Measurements from ENCODE around the gene RABGAP1L.
"Not testable (repeated sequence)": the region's sequence is repeated elsewhere in the genome, so short reads cannot be mapped to it uniquely, and the experiment has no call there.

The RABGAP1L gene

DNA sequence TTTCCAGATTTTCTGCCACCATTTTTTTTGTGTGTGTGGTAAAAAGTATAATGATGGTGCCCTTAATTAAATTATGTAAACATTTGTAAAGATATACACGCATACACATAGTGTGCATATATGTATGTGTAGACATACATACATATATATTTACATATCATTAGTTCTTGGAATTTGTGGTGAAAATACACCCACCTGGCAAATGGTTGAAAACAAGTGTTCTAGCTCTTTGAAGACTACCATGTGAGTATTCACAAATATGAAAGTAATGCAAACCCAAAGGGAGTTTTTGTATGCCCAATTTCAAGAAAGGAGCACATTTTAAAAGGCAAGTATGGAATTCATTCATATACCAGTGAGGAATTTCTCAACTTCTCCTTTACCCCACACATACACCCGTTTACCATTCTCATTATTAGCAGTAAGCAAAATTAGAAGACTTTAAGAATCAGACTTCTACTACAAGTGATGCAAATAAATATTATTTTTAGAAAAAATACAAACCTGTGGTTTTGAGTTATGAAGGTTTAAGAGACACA lies 8.0 kb downstream of the RABGAP1L start:
- Histone ChIP-seq H2AFZ (ENCODE audit: low read depth) (no peak overlapping the region), H3K4me2 (peak overlapping the region; percentile 14), H3K27me3 (ENCODE audit: insufficient read depth, low read depth) (no peaks in the 10 kb centered on the region), H3K9ac (no peak overlapping the region), H3K36me3 (ENCODE audit: insufficient read depth) (no peaks in the 10 kb centered on the region), H3K79me2 (ENCODE audit: insufficient read depth, low read depth) (peaks cover 85% of the 10 kb centered on the region), H4K20me1 (ENCODE audit: insufficient read depth) (peaks cover 3% of the 10 kb centered on the region; the same call in 1 of the 2 replicates), H3K4me1 (ENCODE audit: low read depth, poor library complexity, severe bottlenecking) (peaks cover 79% of the 10 kb centered on the region), H3K27ac (peak overlapping the region; percentile 33), H3K4me3 (IDR thresholded peaks at IDR 0.05; ENCODE audit: insufficient read depth, low read depth, low read length) (peak overlapping the region; percentile 23)
- no peak for TF ChIP-seq CTCF (conservative IDR thresholded peaks at IDR 0.05; ENCODE audit: low read depth, low read length)

- no peak for TF ChIP-seq CTCF (conservative IDR thresholded peaks at IDR 0.05; ENCODE audit: low read depth, low read length)
- no peaks in the 10 kb centered on the region for H3K27me3 ChIP-seq (ENCODE audit: insufficient read depth, low read depth)
- H3K4me2 ChIP-seq: no peak overlapping the region
- H2AFZ ChIP-seq (ENCODE audit: low read depth): no peak overlapping the region
- H3K36me3 ChIP-seq (ENCODE audit: insufficient read depth): no peaks in the 10 kb centered on the region
- H3K4me3 ChIP-seq (IDR thresholded peaks at IDR 0.05; ENCODE audit: insufficient read depth, low read depth, low read length): no peak overlapping the region
- peaks cover 3% of the 10 kb centered on the region; the same call in 1 of the 2 replicates for H4K20me1 ChIP-seq (ENCODE audit: insufficient read depth)
- no peak overlapping the region for H3K27ac ChIP-seq
- peaks cover 78% of the 10 kb centered on the region for H3K4me1 ChIP-seq (ENCODE audit: low read depth, poor library complexity, severe bottlenecking)
- no peak overlapping the region for H3K9ac ChIP-seq
- peaks cover 88% of the 10 kb centered on the region for H3K79me2 ChIP-seq (ENCODE audit: insufficient read depth, low read depth)
Observed at GRCh38 chr1:174169342-174169741, 10.0 kb downstream of the RABGAP1L start.

DNA sequence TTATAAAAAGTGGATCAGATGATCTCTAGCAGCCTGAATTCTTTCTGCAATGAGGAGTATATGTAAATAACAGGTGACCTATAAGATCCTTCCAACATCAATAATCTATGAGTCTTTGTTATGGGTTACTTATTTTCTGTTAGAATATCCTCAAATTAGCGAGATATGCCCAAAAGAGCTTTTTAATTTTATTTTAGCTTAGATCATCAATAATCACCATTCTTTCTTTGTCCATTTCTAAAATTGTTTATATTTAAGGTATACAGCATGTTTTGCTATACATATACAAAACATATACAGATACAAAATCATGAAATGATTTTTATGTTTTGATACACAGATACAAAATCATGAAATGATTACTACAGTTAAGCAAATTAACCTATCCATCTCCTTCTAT lies 11.8 kb downstream of the RABGAP1L start:
- peak overlapping the region; percentile 3; the same call in 1 of the 2 replicates for H3K4me2 ChIP-seq
- no peaks in the 10 kb centered on the region for H3K36me3 ChIP-seq (ENCODE audit: insufficient read depth)
- no peak overlapping the region for H2AFZ ChIP-seq (ENCODE audit: low read depth)
- H3K4me3 ChIP-seq (IDR thresholded peaks at IDR 0.05; ENCODE audit: insufficient read depth, low read depth, low read length): no peak overlapping the region
- peaks cover 83% of the 10 kb centered on the region for H3K79me2 ChIP-seq (ENCODE audit: insufficient read depth, low read depth)
- H3K9ac ChIP-seq: no peak overlapping the region
- no peak overlapping the region for H3K27ac ChIP-seq
- TF ChIP-seq CTCF (conservative IDR thresholded peaks at IDR 0.05; ENCODE audit: low read depth, low read length): no peak
- H3K27me3 ChIP-seq (ENCODE audit: insufficient read depth, low read depth): no peaks in the 10 kb centered on the region
- H3K4me1 ChIP-seq (ENCODE audit: low read depth, poor library complexity, severe bottlenecking): peaks cover 61% of the 10 kb centered on the region
- peaks cover 3% of the 10 kb centered on the region; the same call in 1 of the 2 replicates for H4K20me1 ChIP-seq (ENCODE audit: insufficient read depth)

DNA sequence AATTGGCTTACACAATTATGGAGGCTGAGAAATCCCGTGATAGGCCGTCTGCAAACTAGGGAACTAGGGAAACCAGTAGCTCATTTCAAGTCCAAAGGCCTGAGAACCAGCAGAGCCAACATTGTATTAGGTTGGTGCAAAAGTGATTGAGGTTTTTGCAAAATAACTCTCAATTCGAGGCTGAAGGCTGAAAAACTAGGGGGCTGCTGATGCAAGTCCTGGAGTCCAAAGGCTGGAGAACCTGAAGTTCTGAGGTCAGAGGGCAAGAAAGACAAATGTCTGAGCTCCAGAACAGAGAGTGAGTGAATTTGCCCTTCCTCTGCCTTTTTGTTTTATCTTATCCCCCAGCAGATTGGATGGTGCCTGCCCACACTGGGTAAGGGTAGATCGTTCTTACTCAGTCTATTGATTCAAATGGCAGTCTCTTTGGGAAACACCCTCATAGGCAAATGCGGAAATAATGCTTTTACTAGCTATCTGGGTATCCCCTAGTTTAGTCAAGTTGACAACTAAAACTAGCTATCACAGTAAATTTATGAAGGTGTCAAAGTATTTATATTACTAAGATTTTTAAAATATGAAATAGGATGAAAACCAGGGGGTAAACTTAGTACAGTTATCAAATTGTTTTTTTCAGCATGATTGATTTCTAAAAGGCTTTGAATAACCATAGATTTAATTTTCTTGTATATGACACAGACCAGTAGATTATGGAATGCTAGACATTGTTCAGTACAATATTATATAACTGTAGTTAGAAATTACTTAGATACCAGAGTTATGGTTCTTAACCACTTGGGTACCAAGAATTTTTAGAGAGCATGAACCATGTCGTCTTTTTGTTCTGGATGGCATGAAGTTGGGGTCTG lies 15.4 kb downstream of the RABGAP1L start:
- peaks cover 89% of the 10 kb centered on the region for H3K79me2 ChIP-seq (ENCODE audit: insufficient read depth, low read depth)
- H3K36me3 ChIP-seq (ENCODE audit: insufficient read depth): no peaks in the 10 kb centered on the region
- no peak overlapping the region for H3K27ac ChIP-seq
- H3K9ac ChIP-seq: no peak overlapping the region
- H3K27me3 ChIP-seq (ENCODE audit: insufficient read depth, low read depth): no peaks in the 10 kb centered on the region
- H2AFZ ChIP-seq (ENCODE audit: low read depth): no peak overlapping the region
- peaks cover 25% of the 10 kb centered on the region for H3K4me1 ChIP-seq (ENCODE audit: low read depth, poor library complexity, severe bottlenecking)
- peaks cover 3% of the 10 kb centered on the region; the same call in 1 of the 2 replicates for H4K20me1 ChIP-seq (ENCODE audit: insufficient read depth)
- no peak overlapping the region for H3K4me3 ChIP-seq (IDR thresholded peaks at IDR 0.05; ENCODE audit: insufficient read depth, low read depth, low read length)
- H3K4me2 ChIP-seq: no peak overlapping the region
- TF ChIP-seq CTCF (conservative IDR thresholded peaks at IDR 0.05; ENCODE audit: low read depth, low read length): no peak

DNA sequence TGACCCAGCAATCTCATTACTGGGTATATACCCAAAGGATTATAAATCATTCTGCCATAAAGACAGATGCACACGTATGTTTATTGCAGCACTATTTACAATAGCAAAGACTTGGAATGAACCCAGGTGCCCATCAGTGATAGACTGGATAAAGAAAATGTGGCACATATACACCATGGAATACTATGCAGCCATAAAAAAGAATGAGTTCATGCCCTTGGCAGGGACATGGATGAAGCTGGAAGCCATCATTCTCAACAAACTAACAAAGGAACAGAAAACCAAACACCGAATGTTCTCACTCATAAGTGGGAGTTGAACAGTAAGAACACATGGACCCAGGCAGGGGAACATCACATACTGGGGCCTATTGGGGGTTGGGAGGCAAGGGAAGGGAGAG lies 19.1 kb downstream of the RABGAP1L start:
- H3K27me3 ChIP-seq (ENCODE audit: insufficient read depth, low read depth); H3K36me3 ChIP-seq (ENCODE audit: insufficient read depth); H3K4me3 ChIP-seq (IDR thresholded peaks at IDR 0.05; ENCODE audit: insufficient read depth, low read depth, low read length); H4K20me1 ChIP-seq (ENCODE audit: insufficient read depth); H3K27ac ChIP-seq; H3K9ac ChIP-seq; H3K4me1 ChIP-seq (ENCODE audit: low read depth, poor library complexity, severe bottlenecking); H3K4me2 ChIP-seq; H2AFZ ChIP-seq (ENCODE audit: low read depth): not testable (repeated sequence)
- H3K79me2 ChIP-seq (ENCODE audit: insufficient read depth, low read depth): peaks cover 89% of the 10 kb centered on the region
